ENCODE data around the gene CNNM1.
A peak's percentile ranks its signal among the peaks of the same experiment; 100 is the strongest.

The CNNM1 gene

DNA sequence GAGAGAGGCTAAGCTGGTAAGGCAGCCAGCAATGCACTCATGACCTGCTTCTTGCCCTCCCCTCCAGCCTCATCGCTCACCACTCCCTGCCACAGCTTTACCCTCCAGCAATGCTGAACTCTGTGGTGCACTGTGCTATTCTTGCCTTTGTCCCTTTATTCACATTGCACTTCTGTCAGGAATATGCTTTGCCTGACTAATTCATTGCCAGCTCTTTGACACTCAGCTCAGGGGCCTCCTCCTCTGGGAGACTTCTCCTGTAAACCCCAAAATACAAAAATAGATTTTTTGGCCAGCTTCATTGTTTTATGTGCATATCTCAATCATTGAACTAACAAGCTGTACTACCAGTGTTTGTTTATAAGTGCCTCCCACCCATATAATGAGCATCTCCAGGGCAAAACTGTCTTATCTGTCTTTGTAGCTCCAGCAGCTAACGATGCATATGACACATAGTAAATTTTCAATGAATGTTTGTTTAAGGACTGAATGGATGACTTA lies 8.2 kb downstream of the CNNM1 start:
- DNase-seq (ENCODE audit: low read depth in 2 of 2), result no peak

DNA sequence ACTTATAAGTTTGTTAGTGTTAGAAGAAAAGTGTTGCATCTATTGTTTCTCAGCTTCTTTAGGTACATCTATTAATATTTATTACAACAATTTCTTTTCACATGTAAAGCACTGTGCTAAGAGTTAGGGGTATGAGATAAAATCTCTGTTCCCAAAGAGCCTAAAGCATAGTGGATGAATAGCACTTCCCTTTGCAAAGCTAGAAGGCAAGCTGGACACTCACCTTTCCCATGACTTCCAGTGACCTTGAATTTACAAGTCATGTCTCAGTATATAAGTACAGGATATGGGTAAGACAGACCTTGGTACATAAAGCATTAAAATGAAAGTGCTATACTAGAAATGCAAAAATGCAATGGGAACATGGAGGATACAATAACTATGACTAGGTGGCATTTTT lies 8.7 kb downstream of the CNNM1 start:
- DNase-seq (ENCODE audit: low read depth in 2 of 2), result no peak

DNA sequence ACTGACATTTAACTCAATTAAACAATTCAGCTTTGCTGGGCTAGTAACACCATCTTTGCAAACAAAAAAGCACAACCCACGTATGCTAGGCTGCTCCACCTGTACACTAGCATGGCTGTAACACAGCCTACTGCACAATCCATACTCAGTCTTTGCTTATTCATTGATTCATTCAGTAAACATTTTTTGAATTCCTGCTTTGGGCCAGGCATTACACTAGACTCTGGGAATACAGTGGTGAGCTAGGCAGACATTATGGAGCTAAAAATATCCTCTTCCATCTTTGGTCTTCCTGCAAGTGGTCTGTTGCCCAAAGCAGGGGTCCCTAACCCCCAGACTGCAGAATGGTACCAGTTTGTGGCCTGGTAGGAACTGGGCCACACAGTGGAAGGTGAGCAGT lies 9.9 kb downstream of the CNNM1 start:
- no peak for DNase-seq (ENCODE audit: low read depth in 2 of 2)

DNA sequence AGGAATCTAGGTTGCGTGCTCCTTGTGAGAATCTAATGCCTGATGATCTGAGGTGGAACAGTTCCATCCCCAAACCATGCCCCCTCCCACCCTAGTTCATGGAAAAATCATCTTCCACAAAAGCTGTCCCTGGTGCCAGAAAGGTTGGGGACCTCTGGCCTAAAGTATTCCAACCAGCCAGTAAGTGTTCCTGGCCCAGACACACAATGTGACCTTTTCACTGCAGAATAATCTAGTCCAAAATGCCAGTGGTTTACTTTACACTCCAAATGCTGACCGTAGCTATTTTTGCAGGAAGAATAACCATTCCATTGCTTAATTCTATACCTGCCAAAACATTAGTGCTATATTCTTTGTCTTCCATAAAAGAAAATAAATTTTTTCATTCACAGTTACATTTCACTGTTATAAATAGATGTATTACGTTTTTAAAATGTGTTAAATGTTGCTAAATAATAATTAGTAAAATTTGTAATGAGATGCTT lies 10.4 kb downstream of the CNNM1 start:
- no peak for DNase-seq (ENCODE audit: low read depth in 2 of 2)

DNA sequence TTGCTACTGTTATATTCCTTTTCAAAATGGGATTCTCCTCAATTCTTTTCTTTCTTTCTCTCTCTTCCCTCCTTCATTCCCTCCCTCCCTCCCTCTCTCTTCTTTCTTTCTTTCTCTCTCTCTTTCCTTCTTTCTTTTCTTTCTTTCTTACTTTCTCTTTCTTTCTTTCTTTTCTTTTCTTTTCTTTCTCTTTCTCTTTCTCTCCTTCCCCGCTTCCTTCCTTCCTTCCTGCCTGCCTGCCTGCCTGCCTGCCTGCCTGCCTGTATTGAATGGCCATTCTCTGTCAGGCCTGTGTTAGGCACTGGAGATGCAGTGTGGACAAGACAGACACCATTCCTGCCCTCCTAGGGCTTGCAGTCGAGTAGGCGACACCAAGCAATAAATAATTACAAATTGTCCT lies 11.5 kb downstream of the CNNM1 start:
- DNase-seq (ENCODE audit: low read depth in 2 of 2), result no peak

DNA sequence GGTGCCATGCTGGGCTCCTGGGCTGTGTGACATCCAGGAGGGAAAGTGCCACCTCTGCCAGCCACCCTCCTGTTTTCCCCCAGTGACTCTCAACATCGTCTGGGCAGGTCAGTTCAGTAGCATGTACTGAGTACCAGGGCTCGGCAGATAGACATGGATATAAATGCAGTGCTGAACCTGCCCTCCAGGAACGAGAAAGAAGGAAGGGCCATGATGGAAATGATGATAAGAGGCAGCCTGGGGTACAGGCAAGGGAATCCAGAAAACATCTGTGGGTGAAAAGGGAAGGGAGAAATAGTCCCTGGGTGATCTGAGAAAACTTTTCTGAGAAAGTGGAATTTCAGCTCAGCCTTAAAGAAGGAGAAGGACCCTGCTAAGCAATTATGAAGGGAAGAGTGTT lies 12.1 kb downstream of the CNNM1 start:
- DNase-seq (ENCODE audit: low read depth in 2 of 2), result no peak

DNA sequence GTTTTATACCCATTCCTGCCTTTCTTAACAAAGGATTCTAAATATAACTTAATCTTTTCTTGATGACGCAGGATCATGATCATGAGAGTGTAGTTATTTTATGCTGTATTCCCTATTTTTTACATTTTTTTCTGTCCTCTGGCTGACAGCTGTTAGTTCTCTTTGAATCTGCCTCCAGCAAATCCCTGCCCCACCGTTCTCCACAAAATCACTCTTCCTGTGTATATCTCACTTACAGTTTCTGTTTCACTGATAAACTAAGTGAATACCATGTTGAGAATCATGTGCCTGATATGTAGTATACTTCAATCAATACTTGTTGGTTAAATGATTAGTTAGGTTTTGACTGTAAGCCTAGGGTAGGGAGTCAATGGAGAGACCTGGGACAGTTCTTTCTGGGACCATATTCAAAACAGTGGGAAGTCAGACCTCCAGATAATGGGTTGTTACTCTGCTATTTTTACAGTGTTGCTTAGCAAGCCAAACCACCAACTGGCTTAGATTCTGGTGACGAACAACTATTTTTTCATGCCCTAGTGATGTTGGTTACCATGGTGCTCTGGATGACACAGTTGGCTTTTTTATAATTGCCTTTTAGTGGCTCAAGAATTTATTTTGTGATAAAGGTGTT lies 12.8 kb downstream of the CNNM1 start:
- DNase-seq (ENCODE audit: low read depth in 2 of 2), result no peak

DNA sequence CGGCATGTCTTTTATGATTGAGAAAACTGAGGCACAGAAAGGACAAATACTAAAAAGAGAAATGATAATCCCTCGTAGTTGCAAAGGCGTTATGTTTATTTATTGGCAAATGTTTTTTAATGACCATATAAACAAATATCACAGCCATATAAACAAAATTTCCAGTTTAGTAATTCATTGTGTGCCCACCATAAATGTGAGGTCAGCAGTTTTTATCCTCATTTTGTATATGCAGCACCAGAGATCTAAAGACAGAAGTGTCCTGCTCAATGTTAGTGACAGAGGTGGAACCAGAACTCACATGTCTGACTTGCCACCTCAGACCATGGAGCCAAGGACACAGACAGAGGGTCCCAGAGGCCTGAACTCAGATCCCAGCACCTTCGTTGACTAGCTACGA lies 14.1 kb downstream of the CNNM1 start:
- DNase-seq (ENCODE audit: low read depth in 2 of 2), result no peak

DNA sequence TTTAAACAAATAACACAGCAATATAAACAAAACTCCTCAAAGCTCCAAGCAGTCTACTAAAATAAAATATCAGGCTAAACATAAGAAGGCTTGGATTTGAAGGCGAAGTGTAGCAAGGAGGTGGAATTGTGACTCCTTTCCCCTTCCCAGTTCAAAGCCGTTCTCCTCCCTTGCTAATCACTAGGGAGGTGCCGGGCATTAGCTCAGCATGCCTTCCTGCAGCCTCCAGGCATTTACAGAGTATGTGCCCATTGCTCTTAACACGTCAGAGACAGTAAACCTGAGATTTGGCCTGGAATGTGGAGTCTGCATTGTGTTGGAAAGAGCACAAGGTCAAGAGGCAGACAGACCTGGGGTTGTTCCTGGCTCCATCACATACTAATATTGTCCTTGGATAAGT lies 15.6 kb downstream of the CNNM1 start:
- no peak for DNase-seq (ENCODE audit: low read depth in 2 of 2)

DNA sequence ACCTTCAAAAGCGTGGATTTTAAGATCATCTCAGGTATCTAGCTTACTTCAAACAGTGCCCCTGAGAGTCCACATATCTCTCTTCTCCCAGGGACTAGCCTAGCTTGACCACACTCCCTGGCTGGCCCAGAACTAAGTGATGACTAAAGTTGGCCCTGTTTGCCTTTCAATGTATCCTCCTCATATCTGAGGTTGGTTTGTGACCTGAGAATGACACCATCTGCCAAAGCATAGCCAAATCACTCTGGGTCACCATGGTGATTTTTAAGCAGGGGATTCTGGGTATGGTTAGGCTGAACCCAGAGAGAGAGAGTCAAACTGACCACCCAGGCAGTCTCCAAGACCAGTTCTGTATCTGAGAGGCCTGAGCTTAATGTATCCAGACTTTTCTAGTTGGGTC lies 16.2 kb downstream of the CNNM1 start:
- DNase-seq (ENCODE audit: low read depth in 2 of 2), result no peak

DNA sequence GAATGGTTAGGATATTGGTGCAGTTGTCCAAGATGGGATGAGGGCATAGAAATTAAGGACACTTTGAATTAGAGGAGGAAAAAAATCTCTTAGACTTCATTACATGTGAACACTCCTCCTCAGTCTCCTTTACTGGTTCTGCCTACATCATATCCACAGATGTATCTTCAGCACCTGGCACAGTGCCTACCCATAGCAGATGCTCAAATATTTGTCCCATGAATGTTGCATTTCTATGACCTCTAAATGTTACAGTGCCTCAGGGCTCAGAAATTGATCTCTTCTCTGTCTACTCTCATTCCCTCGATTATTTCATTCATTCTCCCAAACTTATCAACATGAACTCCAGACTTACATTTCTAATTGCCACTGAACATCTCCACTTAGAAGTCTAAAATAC lies 17.1 kb downstream of the CNNM1 start:
- peak; percentile 40 to 45 for DNase-seq (ENCODE audit: low read depth in 2 of 2)

DNA sequence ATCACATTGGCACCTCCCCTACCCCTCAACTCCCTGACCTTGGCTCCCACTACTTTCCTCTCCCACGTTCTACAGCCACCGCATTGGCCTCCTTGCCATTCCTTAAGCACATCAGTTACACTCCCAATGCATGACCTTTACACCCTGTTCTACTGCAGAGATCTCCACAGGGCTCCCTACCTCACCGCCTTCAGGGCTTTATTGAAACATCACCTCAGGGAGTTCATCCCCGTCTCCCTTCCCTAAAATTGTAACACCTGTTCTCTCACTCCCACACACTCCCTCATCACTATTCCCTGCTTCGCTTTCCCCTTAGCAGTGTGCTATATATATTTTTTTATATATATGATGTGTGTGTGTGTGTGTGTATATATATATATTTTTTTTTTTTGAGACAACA lies 18.5 kb downstream of the CNNM1 start:
- DNase-seq (ENCODE audit: low read depth in 2 of 2), result no peak

DNA sequence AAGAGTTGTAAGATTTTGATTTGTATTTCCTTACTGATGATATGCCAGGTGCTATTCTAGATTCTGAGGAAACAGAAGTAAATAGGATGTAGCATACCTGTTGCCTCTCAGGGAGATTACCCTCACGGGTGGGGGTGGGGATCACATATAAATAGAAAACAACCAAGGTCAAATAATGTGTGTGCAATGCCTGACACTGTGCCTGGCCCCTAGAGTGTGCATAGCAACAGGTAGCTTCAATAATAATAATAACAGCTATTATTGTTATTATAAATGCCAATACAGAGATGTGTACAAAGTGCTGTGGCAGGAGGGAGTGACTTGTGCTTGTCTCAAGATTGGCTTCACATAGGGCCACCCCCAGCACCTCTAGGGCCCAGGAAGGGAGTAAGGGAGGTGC lies 24.0 kb downstream of the CNNM1 start:
- no peak for DNase-seq (ENCODE audit: low read depth in 2 of 2)

DNA sequence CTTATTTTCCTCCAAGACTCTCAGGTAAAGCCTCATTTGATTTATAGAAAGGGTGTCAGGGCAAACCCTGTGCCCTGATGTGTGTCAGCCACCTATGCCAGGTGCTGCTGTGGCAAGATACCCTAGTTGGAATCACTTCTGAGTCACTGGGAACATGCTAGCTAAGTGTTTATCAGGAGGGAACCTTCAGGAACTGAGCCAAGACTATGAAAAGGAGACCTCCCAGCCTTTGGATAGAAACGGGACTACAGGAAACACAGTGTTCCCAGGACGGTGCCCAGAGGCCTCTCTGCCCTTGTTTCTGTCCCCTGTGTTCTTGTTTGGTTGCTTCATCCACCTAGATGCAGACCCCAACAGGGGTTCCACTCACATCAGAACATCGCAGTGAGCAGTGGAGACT lies 28.5 kb downstream of the CNNM1 start:
- no peak for DNase-seq (ENCODE audit: low read depth in 2 of 2)

DNA sequence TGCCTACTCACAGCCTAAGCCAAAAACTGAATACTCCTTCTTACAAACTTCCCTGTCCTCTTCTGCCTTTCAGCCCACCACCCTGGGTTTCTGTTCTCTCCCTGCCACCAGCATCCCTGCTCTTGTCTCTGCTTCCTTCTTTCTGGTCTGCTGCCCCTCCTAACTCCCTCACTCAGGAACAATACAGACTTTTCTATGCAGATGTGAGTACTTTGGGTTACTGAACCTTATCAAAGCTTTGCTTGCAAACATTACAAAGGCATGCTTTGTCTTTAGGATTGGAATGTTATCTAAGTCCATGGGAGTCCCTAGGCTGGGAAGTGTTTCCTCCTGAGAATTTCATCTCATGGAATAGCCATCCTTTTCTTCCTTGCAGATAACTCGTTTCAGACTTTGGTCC lies 28.9 kb downstream of the CNNM1 start:
- DNase-seq (ENCODE audit: low read depth in 2 of 2), result no peak

DNA sequence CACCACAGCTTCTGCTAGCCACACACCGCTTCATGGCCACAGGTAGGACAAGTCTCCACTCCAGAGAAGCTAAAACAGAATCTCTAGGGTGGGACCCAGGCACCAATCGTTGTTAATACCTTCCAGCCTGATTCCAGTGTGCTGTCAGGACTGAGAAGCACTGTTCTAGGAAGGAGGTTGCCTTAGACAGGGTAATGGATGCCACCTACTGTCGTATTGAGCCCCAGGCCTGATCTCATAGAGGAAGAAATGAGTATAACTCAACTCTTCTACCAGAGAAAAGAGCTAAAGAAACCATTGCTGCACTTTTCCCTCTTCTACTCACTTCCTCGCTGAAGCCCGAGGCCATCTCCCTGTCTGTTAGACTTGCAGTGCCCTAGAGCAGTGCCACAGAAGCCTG lies 31.8 kb downstream of the CNNM1 start:
- no peak for DNase-seq (ENCODE audit: low read depth in 2 of 2)

DNA sequence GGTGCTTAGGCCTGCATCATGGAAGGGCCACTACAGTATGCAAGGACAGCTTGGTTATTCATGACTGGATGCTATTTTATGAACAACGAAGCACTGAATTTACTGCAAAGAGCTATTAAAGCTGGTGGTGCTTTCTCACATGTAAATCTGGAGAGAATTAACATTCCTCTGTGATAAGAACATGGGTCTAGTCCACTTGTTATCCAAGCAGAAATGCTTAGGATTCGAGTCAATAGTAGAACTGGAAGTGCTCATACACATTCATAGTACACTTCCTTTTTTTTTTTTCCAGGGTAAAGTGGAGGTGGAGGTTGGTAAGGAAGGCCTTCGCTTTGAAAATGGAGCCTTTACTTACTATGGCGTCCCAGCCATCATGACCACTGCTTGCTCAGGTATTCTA lies 35.0 kb downstream of the CNNM1 start:
- peak; percentile 47 to 56 for DNase-seq (ENCODE audit: low read depth in 2 of 2)

DNA sequence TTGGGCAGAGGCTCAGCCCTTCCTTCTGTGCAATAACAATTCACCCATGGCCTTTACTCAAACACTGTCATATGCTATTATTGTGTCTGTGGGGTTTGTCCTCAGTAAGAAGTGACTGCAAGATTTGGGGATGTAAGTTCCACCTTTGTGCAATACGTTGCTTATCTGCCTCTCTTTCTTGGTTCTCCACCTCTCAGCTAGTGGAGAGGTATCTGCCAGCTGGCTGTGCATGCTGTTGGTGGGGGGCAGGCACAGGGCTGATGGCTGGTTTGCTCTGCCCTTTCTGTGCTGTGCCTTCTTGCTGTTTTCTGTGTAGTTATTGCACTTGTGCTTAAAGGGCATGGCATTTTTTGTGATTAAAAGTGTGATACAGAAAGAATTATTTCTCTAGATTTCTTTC lies 36.2 kb downstream of the CNNM1 start:
- DNase-seq (ENCODE audit: low read depth in 2 of 2), result no peak

DNA sequence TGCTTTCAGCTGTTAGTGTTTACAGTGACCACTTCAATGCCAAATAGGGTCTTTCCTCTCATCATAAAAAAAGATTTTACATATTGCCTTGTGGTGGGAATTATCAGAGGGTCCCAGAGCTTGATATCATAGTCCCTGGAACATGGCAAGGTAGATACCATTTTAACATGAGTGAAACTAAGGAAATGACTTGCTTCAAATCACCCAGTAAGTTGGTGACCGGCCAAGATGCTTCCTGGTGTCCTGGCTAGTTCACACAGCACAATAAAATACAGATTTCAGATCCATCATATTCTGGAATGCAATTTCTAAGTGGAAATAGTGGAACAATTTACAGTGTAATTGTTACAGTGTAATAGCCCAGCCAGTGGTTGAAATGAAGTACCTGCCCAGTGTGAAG lies 36.6 kb downstream of the CNNM1 start:
- no peak for DNase-seq (ENCODE audit: low read depth in 2 of 2)

DNA sequence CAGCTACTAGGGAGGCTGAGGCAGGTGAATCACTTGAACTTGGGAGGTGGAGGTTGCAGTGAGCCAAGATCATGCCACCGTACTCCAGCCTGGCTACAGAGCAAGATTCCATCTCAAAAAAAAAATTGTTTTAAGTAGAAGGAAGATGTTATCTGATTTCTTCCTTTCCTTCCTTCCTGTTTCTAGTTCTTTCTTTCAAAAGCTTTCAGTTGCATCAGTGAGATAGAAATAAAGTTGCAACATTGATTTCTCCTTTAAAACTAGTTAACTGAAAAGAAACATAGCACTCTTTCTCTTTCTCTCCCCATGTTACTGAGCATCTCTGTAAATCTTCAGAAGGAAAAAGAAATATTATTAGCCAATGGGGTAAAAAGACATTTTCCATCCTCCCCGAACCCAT lies 37.5 kb downstream of the CNNM1 start:
- DNase-seq (ENCODE audit: low read depth in 2 of 2), result no peak

DNA sequence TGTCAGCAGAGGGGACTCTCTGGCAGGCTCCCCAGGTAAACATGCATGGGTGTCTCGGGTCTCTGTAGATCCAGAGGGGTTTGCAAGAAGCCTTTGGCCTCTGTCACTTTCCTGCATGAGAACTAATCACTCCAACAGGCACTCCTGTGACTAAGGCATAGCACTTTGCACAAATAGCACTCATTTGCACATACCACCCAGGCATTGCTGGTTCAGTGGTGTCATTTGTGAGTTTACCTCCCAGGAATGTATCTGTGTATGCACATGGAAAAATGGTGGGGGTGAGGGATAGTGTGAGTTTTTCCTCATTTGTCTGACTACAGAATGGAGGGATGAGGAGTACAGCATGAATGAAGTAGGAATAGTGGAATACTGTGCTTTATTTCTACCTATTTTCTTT lies 39.5 kb downstream of the CNNM1 start:
- no peak for DNase-seq (ENCODE audit: low read depth in 2 of 2)

DNA sequence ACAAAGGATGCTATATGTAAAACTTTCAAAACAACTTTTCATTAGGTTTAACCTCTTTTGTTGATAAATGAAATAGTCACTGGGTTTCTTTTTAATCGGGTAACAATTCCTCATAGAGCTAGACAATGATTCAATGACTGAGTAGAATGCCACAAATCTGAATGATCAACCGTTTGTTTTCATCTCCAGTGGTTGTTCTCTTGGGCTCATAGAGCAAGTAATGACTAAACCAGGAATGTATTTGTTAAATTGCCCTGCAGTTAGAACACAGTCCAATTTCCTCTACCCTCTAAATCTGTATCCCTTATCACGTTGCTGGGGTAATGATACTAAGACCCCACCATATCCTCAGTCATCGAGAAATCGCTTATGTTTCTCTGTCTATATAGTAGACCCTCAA lies 40.0 kb downstream of the CNNM1 start:
- DNase-seq (ENCODE audit: low read depth in 2 of 2), result no peak

DNA sequence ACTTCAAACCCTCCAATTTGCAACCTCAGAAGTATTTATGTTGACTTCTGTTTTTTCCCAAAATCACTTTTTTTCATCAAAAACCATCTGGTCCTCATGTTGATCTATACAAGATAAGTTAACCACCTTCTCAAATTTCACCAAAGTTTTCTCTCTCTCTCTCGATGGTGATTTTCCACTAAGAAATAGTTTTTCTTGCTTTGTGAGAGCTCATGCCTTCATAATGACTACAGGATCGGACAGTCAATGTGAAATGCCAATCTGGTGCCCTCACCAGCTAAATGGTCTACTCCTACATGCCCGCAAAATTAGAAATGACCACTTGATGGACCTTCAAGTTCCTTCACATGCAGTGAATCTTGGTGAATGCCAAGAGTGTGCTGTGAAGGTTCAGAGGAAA lies 40.4 kb downstream of the CNNM1 start:
- DNase-seq (ENCODE audit: low read depth in 2 of 2), result no peak

DNA sequence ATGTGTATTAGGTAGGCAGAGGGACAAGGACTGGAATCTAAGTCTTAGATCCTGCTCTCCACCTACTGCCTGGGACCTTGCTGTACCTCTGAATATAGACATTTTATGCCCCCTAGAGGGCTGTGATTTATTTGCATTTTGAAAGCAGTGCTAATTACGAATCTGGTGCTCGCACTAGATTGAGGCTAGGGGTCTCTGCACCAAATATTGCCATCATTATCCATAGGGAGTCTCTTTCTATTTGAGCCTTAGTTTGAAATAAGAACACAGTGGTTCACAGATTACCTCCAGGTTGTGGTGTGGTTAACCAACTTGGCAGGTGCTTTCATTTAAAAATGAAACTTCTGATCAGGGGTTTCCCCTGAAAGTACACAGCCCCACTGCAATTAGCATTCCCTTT lies 41.8 kb downstream of the CNNM1 start:
- DNase-seq (ENCODE audit: low read depth in 2 of 2), result no peak
